Activated CD4-positive, alpha-beta T cell treated with anti-CD3 and anti-CD28 coated beads, Interleukin-2, amount 50 U/mL, for 16 hours (primary cell): ENCODE measurements around the gene FMNL2.

Experiments
- DNase-seq: peaks from one replicate; pipeline ENCODE4 v3.0.0-alpha.2; 2020

Gene FMNL2

GRCh38 chr2:152430876-152431275 is 95.9 kb downstream of the FMNL2 start:
- DNase-seq = no peak

DNA sequence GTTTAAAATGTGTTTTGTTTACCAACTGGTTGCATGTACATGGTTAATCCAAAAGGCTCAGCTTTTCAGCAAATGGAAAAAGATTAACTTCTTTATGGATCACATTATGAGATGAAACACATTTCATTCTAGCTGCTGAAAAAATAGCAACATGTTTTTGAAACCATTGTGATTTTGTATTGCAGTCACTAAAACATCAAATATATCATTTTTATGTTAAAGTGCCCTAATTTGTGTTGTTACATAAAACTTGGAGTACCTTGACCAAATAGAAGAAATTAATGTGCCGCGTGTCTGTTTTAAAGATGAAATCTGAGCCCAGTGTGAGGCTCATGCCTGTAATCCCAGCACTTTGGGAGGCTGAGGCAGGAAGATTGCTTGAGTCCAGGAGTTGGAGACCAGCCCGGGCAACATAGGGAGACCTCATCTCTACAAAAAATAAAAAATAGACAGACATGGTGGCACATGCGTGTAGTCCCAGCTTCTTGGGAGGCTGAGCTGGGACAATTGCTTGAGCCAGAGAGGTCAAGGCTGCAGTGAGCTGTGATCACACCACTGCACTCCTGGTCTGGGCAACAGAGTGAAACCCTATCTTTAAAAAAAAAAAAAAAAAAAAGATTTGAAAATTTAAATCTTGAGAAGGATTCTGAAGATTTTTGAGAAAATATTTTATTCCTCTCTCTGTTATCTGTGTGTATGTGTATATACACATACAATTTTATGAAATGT is 96.6 kb downstream of the FMNL2 start:
- DNase-seq = no peak

DNA sequence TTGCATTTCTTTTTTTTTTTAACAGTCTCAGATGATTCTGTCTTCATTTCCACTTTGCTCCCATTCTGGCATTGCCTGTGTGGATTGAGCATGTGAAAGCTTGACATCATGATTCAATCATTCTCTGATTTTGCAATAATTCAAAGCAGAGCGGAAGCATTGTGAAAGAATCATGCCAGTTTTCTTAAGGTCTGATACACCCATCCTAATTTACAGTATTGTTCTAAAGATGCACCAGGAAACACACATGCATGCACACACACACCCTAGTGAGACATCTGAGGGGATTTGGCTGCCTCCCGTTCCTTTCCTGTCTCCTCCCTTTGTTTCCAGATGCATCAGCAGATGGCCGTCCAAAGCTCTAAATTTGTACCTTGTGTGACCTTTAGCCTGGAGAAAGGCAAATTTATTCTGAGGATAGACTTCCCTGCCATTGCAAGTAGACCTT is 97.3 kb downstream of the FMNL2 start:
- DNase-seq = no peak

- no peak for DNase-seq
Measured at GRCh38 chr2:152432765-152433164, 97.8 kb downstream of the FMNL2 start.

GRCh38 chr2:152433289-152433688 is 98.3 kb downstream of the FMNL2 start:
- DNase-seq = no peak

DNA sequence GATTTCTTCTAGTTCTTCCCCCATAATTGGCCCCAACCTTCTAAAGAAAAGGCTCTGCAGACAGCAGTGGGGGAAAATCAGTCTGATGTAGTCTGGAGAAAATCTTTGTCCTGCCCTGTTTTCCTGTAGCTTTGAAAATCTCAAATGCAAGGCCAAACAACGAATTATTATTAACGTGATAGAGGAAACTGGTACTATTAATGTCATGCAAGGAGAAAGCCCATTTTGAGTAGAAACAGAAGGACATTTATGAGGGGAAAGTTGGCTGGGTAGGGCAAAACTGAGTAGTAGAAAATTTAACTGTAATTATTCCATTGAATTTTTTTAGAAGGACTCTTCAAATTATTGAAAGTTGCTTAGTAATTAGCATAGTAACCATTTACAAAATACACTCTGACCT is 98.8 kb downstream of the FMNL2 start:
- no peak for DNase-seq

- DNase-seq = no peak
Measured at GRCh38 chr2:152434395-152435182, 99.6 kb downstream of the FMNL2 start.

- no peak for DNase-seq
Measured at GRCh38 chr2:152436148-152436547, 101.2 kb downstream of the FMNL2 start.

- DNase-seq = no peak
Measured at GRCh38 chr2:152437276-152438108, 102.5 kb downstream of the FMNL2 start.

DNA sequence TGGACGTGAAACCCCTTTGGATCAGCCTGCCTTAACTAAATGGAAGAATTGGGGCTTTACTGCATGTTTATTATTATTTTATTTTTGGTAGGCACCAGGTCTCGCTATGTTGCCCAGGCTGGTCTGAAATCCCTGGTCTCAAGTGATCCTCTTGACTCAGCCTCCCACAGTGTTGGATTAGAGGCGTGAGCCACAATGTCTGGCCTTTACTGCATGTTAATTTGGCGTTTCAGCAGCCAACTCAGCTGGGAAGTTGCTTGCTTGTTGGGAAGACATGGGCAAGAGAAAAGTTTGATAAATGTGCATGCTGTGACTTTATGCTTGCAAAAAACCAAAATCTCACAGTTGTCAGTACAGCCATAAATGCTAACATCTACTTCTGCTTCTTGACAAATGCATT is 105.1 kb downstream of the FMNL2 start:
- DNase-seq = no peak

DNA sequence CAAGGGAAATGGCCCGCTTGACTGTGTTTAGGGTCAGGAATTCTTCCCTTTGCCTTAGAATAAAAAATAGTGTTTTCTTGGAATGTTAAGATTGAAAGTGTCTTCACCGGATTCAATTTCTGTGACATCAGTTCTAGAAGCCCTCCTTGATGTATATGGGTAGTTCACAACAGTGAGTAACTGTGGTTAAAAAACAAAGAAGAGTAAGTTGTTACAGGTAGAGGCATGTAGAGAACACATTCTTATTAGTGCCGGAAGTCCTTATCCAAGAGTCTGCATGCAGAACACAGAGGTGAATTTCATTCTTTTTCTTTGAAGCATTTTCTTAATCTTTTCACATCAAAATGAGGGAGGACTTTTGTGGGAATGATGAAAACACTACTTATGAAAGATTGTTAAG is 105.5 kb downstream of the FMNL2 start:
- no peak for DNase-seq

DNA sequence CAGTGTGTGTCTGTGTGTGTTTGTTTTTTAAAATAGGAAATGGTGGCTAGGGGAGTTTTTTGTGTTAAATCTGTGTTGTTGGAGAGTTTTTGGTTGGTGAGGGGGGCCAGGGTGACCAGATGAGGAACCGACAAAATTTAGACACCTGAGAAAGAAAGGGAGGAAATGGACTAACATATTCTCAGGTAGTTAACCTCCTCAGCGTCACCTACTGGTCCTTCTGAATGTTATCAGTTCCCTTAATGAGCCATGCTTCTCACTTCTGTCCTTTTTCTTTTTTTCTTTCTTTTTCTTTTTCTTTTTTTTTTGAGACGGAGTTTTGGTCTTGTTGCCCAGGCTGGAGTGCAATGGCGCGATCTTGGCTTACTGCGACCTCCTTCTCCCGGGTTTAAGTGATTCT is 107.0 kb downstream of the FMNL2 start:
- DNase-seq = no peak

DNA sequence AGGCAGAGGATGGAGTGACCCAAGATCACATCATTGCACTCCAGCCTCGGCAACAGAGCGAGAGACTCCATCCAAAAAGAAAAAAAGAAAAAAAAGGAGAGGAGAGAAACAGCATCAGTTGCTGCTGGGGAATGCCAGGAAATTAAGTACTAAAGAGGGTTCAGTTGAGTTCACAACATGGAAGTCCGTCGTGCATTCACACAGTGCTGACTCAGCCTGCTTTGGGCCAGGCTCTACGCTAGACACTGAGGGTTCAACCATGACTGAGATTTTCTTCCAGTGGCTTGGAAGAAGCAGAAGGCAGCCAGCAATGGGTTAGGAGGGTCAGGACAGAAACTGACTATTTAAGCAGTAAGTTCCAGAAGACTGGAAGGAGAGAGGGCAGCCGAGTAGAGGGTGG is 108.8 kb downstream of the FMNL2 start:
- no peak for DNase-seq

DNA sequence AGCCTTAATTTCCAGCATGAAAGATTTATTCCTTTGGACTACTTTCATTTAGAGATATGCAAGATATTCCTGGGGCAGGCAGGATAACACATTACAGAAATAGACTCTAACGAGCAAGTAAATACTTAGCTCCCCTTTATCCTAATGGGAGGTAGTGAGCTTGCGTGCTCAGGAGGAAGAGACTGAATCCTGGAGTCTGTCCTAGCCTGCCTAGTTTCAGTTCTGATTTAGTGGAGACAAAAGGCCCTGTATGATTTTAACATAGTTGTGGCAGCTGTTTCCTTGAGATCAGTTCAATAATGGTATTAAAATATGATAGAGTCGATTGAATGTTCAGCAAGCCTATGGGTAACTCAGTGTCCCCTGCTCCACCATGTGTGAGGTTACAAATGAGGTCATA is 109.5 kb downstream of the FMNL2 start:
- no peak for DNase-seq

GRCh38 chr2:152445375-152445774 is 110.4 kb downstream of the FMNL2 start:
- no peak for DNase-seq

- DNase-seq = peak; percentile 30
Measured at GRCh38 chr2:152445791-152446201, 110.8 kb downstream of the FMNL2 start.

DNA sequence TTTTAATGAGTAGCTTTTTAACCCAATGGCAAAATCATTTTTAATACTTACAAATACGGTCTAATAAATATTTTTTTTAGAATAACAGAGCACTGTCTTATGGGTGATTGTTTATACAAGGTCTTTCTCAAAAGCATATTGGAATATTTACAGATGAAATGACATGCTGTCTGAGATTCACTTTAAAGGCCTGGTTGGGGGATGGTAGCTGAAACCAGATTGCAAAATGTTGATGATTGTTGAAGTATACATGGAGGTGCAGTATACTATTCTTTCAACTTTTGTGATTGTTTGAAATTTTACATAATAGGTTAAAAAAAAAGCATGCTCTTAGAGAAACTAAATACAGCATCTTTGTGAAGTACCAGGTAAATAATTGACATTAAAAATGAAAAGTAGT is 111.2 kb downstream of the FMNL2 start:
- DNase-seq = no peak

DNA sequence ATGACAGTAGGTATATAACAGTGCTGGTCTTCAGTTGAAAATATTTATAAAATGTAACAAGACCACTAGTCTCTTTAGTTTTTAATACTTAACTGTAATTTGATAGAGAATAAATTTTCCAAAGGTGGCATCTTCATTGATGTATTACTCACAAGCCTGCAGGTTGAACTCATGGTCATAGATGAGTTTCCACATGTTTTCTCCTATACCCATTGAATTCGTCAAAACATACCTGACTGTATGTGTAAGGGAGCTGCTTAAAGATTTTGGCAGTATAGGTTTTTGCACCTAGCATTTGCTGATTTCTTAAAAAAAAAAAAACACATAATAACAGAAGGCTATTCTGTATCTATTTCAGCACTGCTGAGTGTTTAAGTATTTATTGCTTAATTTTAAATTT is 112.9 kb downstream of the FMNL2 start:
- DNase-seq = no peak

- DNase-seq = no peak
Measured at GRCh38 chr2:152448606-152449005, 113.6 kb downstream of the FMNL2 start.

GRCh38 chr2:152449578-152449977 is 114.6 kb downstream of the FMNL2 start:
- no peak for DNase-seq

DNA sequence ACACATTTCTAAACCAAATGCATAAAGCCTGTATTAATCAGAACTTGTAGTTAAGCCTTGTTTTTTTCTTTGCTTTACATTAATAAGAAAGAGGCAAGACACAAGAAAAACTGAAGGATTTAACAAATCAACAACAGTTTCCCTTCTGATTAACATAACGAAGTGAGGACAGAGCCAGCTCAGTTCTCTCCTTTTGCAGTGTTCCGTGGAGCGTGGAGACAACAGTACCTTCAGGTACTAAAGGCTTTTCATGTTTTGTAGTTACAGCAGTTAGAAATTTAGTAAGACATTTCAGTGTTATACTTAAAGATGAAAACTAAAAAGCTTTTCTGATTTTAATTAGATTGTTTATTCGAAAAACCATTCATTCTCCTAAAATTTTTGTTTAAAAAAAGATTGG is 115.2 kb downstream of the FMNL2 start:
- no peak for DNase-seq

GRCh38 chr2:152452256-152452973 is 117.4 kb downstream of the FMNL2 start:
- no peak for DNase-seq
